Muscle of back (tissue), 11 donors: ENCODE data around the gene NABP1. TPM values are rescaled to one million over a fixed set of nuclear protein-coding genes. Genes with fewer than 3 reads are reported as not detected.

Experiments
- DNase-seq, 3 donors: peaks; one replicate each; pipeline versions ENCODE4 v3.0.0 to v3.0.0-alpha.2; 2013
- polyA plus RNA-seq, 10 donors: library from polyadenylated mRNA; unstranded; fragments of 120-200 nt; gene quantifications; one replicate each; pipeline ENCODE4 v1.2.1, GENCODE V29; 2013; ENCODE audit not compliant: insufficient read length in 10 of 10

The NABP1 gene
- polyA plus RNA-seq, 10 donors = 8.3 to 27.3 (median 11.3) TPM

- DNase-seq = no peak
Measured at GRCh38 chr2:191705701-191706100, 27.8 kb downstream of the NABP1 start.

- no peak for DNase-seq
Measured at GRCh38 chr2:191706791-191707190, 28.9 kb downstream of the NABP1 start.

GRCh38 chr2:191707542-191707941 lies 29.6 kb downstream of the NABP1 start:
- no peak for DNase-seq

- peak in 1 of 3 donors; percentile 62 for DNase-seq
Measured at GRCh38 chr2:191710411-191710900, 32.5 kb downstream of the NABP1 start.

GRCh38 chr2:191711621-191712020 lies 33.7 kb downstream of the NABP1 start:
- DNase-seq = no peak

- no peak for DNase-seq
Measured at GRCh38 chr2:191713837-191714236, 35.9 kb downstream of the NABP1 start.

- no peak for DNase-seq
Measured at GRCh38 chr2:191714925-191715324, 37.0 kb downstream of the NABP1 start.

GRCh38 chr2:191715471-191715870 lies 37.5 kb downstream of the NABP1 start:
- DNase-seq = no peak

- no peak for DNase-seq
Measured at GRCh38 chr2:191719261-191719660, 41.3 kb downstream of the NABP1 start.

GRCh38 chr2:191719938-191720337 lies 42.0 kb downstream of the NABP1 start:
- DNase-seq = no peak

- DNase-seq = no peak
Measured at GRCh38 chr2:191721331-191721730, 43.4 kb downstream of the NABP1 start.

- DNase-seq = no peak
Measured at GRCh38 chr2:191724015-191724414, 46.1 kb downstream of the NABP1 start.

- no peak for DNase-seq
Measured at GRCh38 chr2:191728750-191729624, 51.1 kb downstream of the NABP1 start.

GRCh38 chr2:191730263-191730662 lies 52.3 kb downstream of the NABP1 start:
- DNase-seq = no peak

Other genes starting within 250 kb of the NABP1 start
- 10 to 100 TPM; 29.5 to 61.0 (median 43.9) TPM for gene CAVIN2, start 169.0 kb downstream of the NABP1 start, polyA plus RNA-seq